Calu3 (cell line): ENCODE data around the gene PATL2. TPM values are rescaled to one million over a fixed set of nuclear protein-coding genes. Genes with fewer than 3 reads are reported as not detected.

Source experiments
- BruUV-seq: library from RNA; stranded (reverse); fragments of 400-500 nt; replicated peaks from 2 replicates; lab custom pipeline; 2021; lab: Mats Ljungman, UMichigan
- CTCF ChIA-PET: fragments of 300-600 bp; sonication (Branson Sonifier 250); formaldehyde crosslinking; loops from one replicate; lab custom pipeline; 2022; ENCODE audit warnings: antibody characterized with exemption; lab: Charles Lee
- DNase-seq: peaks from one replicate; pipeline ENCODE4 v3.0.0; 2022
- H3K27ac Mint-ChIP-seq: one replicate; pipeline ENCODE4 v1.8.0; 2022; ENCODE audit warnings: mixed read lengths; ENCODE audit not compliant: unreplicated experiment
- H3K27me3 Mint-ChIP-seq: one replicate; pipeline ENCODE4 v1.8.0; 2022; ENCODE audit warnings: mixed read lengths; ENCODE audit not compliant: unreplicated experiment
- H3K36me3 Mint-ChIP-seq: one replicate; pipeline ENCODE4 v1.8.0; 2022; ENCODE audit warnings: mild to moderate bottlenecking, moderate library complexity, mixed read lengths; ENCODE audit not compliant: insufficient read depth, unreplicated experiment
- H3K4me1 Mint-ChIP-seq: one replicate; pipeline ENCODE4 v1.8.0; 2022; ENCODE audit warnings: mild to moderate bottlenecking, low read depth, mixed read lengths; ENCODE audit not compliant: unreplicated experiment
- H3K4me3 Mint-ChIP-seq: one replicate; pipeline ENCODE4 v1.8.0; 2022; ENCODE audit warnings: mild to moderate bottlenecking, low read depth, moderate library complexity, mixed read lengths; ENCODE audit not compliant: unreplicated experiment
- H3K9me3 Mint-ChIP-seq: one replicate; pipeline ENCODE4 v1.8.0; 2022; ENCODE audit warnings: low read depth, mixed read lengths; ENCODE audit not compliant: unreplicated experiment
- intact Hi-C: fragments of 100-400 bp; cut with micrococcal nuclease; formaldehyde crosslinking; loops from one replicate; pipeline ENCODE4 v1.10.0; 2022; ENCODE audit not compliant: unreplicated experiment
- total RNA-seq: library from RNA; stranded (reverse); gene quantifications from 2 replicates; pipeline ENCODE4 v1.2.3, GENCODE V29; 2022
- TF ChIP-seq, protein P1 (sequence below): fragments of 200-600 bp; IDR thresholded peaks from one replicate; pipeline ENCODE4 v1.8.0; 2022; ENCODE audit warnings: antibody characterized with exemption; ENCODE audit not compliant: unreplicated experiment

The PATL2 gene
- total RNA-seq, 1 experiment from 2014 or later = 1.7 TPM

DNA sequence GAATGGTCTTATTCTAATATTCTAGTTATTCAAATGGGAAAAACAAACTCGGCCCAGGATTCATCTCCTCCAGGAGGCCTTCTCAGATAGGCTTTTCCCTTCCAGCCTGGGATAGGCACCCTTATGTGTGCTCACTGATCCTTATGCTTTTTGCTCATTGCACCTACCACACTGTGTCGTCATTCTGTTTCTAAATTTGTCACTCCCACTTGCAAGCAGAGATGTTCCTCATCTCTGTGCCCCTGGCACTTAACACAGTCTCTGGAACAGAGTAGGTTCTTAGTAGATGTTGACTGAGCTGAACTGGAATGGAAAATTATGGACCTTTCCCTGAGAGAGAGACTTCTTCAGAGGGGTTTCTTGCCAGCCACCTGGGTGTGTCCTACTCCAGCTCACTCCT lies 28.9 kb downstream of the PATL2 start:
- DNase-seq = no peak
- Mint-ChIP-seq H3K9me3 (peaks cover 3% of the 10 kb centered on the region), H3K4me1 (peaks cover 12% of the 10 kb centered on the region), H3K36me3 (no peaks in the 10 kb centered on the region), H3K27me3 (no peaks in the 10 kb centered on the region), H3K27ac (no peak overlapping the region), H3K4me3 (no peak overlapping the region)
- TF ChIP-seq, protein P1, sequence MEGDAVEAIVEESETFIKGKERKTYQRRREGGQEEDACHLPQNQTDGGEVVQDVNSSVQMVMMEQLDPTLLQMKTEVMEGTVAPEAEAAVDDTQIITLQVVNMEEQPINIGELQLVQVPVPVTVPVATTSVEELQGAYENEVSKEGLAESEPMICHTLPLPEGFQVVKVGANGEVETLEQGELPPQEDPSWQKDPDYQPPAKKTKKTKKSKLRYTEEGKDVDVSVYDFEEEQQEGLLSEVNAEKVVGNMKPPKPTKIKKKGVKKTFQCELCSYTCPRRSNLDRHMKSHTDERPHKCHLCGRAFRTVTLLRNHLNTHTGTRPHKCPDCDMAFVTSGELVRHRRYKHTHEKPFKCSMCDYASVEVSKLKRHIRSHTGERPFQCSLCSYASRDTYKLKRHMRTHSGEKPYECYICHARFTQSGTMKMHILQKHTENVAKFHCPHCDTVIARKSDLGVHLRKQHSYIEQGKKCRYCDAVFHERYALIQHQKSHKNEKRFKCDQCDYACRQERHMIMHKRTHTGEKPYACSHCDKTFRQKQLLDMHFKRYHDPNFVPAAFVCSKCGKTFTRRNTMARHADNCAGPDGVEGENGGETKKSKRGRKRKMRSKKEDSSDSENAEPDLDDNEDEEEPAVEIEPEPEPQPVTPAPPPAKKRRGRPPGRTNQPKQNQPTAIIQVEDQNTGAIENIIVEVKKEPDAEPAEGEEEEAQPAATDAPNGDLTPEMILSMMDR = no peak
- intact Hi-C loops = no loop called here
- no TSS peak for BruUV-seq
- CTCF ChIA-PET = interaction anchor here (2.5 kb wide), 1 partner anchor 19 kb away, joined by 9 read pairs; the partner anchor contains the start of gene SPG11

DNA sequence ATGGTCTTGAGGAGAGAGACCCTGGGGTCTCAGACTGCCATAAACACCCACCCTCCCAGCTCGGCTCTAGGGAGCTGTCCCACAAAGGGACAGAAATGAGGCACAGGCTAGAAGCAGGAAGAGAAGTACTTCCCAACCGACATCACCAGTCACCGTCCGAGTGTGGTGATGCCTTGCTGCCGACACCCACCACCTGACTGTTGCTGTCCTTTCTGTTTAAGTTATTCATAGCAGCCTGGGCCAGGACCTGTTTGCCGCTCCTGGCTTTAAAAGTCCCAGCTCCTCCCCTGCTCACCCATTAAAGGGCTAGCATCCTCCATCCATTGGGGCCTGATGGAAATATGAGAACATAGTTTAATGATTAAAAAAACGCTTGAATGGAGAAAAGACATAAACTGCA lies 34.4 kb downstream of the PATL2 start:
- intact Hi-C loops = no loop called here
- no peak overlapping the region for H3K27ac Mint-ChIP-seq
- CTCF ChIA-PET = no interaction called here
- H3K4me3 Mint-ChIP-seq = no peak overlapping the region
- BruUV-seq = no TSS peak
- no peaks in the 10 kb centered on the region for H3K36me3 Mint-ChIP-seq
- H3K27me3 Mint-ChIP-seq = no peaks in the 10 kb centered on the region
- TF ChIP-seq, protein P1 = no peak
- no peak for DNase-seq
- no peaks in the 10 kb centered on the region for H3K4me1 Mint-ChIP-seq
- H3K9me3 Mint-ChIP-seq = no peaks in the 10 kb centered on the region

DNA sequence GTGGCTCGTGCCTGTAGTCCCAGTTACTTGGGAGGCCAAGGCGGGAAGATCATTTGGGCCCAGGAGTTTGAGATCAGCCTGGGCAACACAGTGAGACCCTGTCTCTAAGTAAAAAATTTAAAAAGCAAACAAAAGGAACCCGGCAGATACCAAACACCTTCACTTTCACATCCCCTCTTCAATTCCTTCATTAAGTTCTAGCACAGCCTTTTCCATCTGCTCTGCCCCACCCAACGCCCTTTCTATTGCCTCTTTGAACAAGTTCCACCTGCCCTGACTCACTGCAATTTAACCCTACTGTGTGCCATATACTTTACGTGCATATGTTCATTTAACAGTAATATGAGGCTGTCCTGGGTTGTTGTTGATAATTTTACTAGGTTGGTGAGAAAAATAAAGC lies 35.2 kb downstream of the PATL2 start:
- H3K27ac Mint-ChIP-seq = no peak overlapping the region
- intact Hi-C loops = no loop called here
- TF ChIP-seq, protein P1 = no peak
- H3K27me3 Mint-ChIP-seq = no peaks in the 10 kb centered on the region
- H3K4me1 Mint-ChIP-seq = no peaks in the 10 kb centered on the region
- no peak overlapping the region for H3K4me3 Mint-ChIP-seq
- no peaks in the 10 kb centered on the region for H3K36me3 Mint-ChIP-seq
- BruUV-seq = no TSS peak
- CTCF ChIA-PET = no interaction called here
- no peak for DNase-seq
- H3K9me3 Mint-ChIP-seq = no peaks in the 10 kb centered on the region

DNA sequence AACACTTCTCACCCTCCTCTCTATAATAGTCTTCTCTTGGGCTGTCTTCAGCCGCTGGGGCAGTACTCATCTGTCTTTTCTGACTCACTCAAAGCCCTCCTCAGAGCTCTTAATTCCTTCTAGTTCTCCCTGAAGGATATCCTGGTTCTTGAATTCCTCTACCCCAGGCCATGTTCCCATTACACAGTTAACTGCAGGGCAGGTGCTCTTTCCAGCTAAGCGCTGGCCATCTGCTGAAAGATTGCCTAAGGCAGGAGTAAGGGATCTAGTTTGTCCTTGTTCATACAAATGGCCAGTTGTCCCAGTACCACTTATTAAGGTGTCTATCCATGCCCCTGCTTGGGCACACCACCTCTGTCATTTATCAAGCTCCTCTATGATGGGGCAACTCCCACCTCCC lies 37.5 kb downstream of the PATL2 start:
- Mint-ChIP-seq H3K27me3 (no peaks in the 10 kb centered on the region), H3K27ac (no peak overlapping the region), H3K36me3 (no peaks in the 10 kb centered on the region), H3K4me3 (no peak overlapping the region), H3K9me3 (no peaks in the 10 kb centered on the region), H3K4me1 (no peaks in the 10 kb centered on the region)
- TF ChIP-seq, protein P1 = no peak
- intact Hi-C loops = no loop called here
- no TSS peak for BruUV-seq
- no peak for DNase-seq
- CTCF ChIA-PET = no interaction called here
